IMR-90 (cell line): Measurements from ENCODE around the gene TEX101. TPM values are rescaled to one million over a fixed set of nuclear protein-coding genes. Genes with fewer than 3 reads are reported as not detected.

Source experiments
- ATAC-seq: fragments of 200-7000 bp; cut with Tn5 transposase; 2 replicates; pipeline ENCODE4 v1.9.1; 2020; ENCODE audit warnings: low read depth, mild to moderate bottlenecking, moderate library complexity
- BruUV-seq: library from RNA; stranded (reverse); fragments of 400-500 nt; replicated peaks from 2 replicates; lab custom pipeline; 2021; lab: Mats Ljungman, UMichigan
- CTCF ChIA-PET: fragments of 300-600 bp; formaldehyde crosslinking; extraction: SDS; loops from one replicate; lab custom pipeline; 2021; ENCODE audit warnings: antibody characterized with exemption; lab: Yijun Ruan, JAX
- POLR2A ChIA-PET: fragments of 300-600 bp; sonication (Branson Sonifier 250); formaldehyde crosslinking; loops from one replicate; lab custom pipeline; 2022; ENCODE audit warnings: antibody characterized with exemption; ENCODE audit not compliant: unreplicated experiment; lab: Charles Lee
- DNase-seq: peaks from one replicate; pipeline ENCODE4 v3.0.0; 2013
- H2AFZ ChIP-seq: replicated peaks from 2 replicates; pipeline ENCODE3; 2013; ENCODE audit warnings: low read length, mild to moderate bottlenecking; ENCODE audit not compliant: poor library complexity
- H2AK5ac ChIP-seq: 2 replicates; pipeline ENCODE4 v1.6.1; 2013; ENCODE audit warnings: low read depth, low read length, inconsistent platforms
- H2AK9ac ChIP-seq: replicated peaks from 2 replicates; pipeline ENCODE3; 2013; ENCODE audit warnings: mild to moderate bottlenecking, low read depth, low read length, moderate library complexity; ENCODE audit not compliant: poor library complexity
- H2BK120ac ChIP-seq: 2 replicates; pipeline ENCODE4 v1.6.1; 2013; ENCODE audit warnings: low read depth, low read length, inconsistent platforms
- H2BK15ac ChIP-seq: 3 replicates; pipeline ENCODE4 v1.6.1; 2013; ENCODE audit warnings: low read depth, low read length, inconsistent platforms
- H2BK20ac ChIP-seq: 2 replicates; pipeline ENCODE4 v1.6.1; 2013; ENCODE audit warnings: low read depth, mild to moderate bottlenecking, inconsistent platforms, low read length, moderate library complexity
- H2BK5ac ChIP-seq: 2 replicates; pipeline ENCODE4 v1.6.1; 2013; ENCODE audit warnings: mild to moderate bottlenecking, low read depth, low read length, inconsistent platforms; ENCODE audit not compliant: poor library complexity, severe bottlenecking
- H3K14ac ChIP-seq: replicated peaks from 2 replicates; pipeline ENCODE4 v1.6.1; 2013; ENCODE audit warnings: low read depth, low read length, inconsistent platforms
- H3K18ac ChIP-seq: 2 replicates; pipeline ENCODE4 v1.6.1; 2013; ENCODE audit warnings: low read depth, low read length, control low read depth
- H3K23ac ChIP-seq: 2 replicates; pipeline ENCODE4 v1.6.1; 2013; ENCODE audit warnings: low read depth, low read length, inconsistent platforms
- H3K27ac ChIP-seq: 2 replicates; pipeline ENCODE4 v1.5.1; 2013; ENCODE audit warnings: mild to moderate bottlenecking, control low read depth, low read length; ENCODE audit not compliant: insufficient read depth
- H3K27me3 ChIP-seq: 2 replicates; pipeline ENCODE4 v1.6.1; 2013; ENCODE audit warnings: low read length; ENCODE audit not compliant: control insufficient read depth, insufficient read depth
- H3K36me3 ChIP-seq: 2 replicates; pipeline ENCODE4 v1.6.1; 2013; ENCODE audit warnings: low read length, mixed read lengths; ENCODE audit not compliant: control insufficient read depth, insufficient read depth
- H3K4ac ChIP-seq: 2 replicates; pipeline ENCODE4 v1.6.1; 2013; ENCODE audit warnings: low read depth, low read length, inconsistent platforms
- H3K4me1 ChIP-seq: 2 replicates; pipeline ENCODE4 v1.6.1; 2013; ENCODE audit warnings: low read length, mixed read lengths; ENCODE audit not compliant: control insufficient read depth, insufficient read depth
- H3K4me2 ChIP-seq: 2 replicates; pipeline ENCODE4 v1.6.1; 2013; ENCODE audit warnings: low read depth, mild to moderate bottlenecking, control low read depth, low read length, moderate library complexity
- H3K4me3 ChIP-seq: 2 replicates; pipeline ENCODE4 v1.5.1; 2013; ENCODE audit warnings: low read depth, mild to moderate bottlenecking, control low read depth, low read length, moderate library complexity; ENCODE audit not compliant: insufficient read depth
- H3K56ac ChIP-seq: 2 replicates; pipeline ENCODE4 v1.6.1; 2013; ENCODE audit warnings: low read length, inconsistent platforms; ENCODE audit not compliant: insufficient read depth; ENCODE audit errors: extremely low read depth
- H3K79me1 ChIP-seq, 2 experiments: 2 replicates each; pipeline ENCODE4 v1.6.1; 2013; ENCODE audit warnings: low read length in 2 of 2, inconsistent platforms in 1 of 2, low read depth in 1 of 2
- H3K9ac ChIP-seq: 2 replicates; pipeline ENCODE4 v1.6.1; 2013; ENCODE audit warnings: low read depth, low read length, control low read depth
- H3K9me1 ChIP-seq: 2 replicates; pipeline ENCODE4 v1.6.1; 2013; ENCODE audit warnings: low read length, inconsistent platforms; ENCODE audit not compliant: insufficient read depth
- H3K9me3 ChIP-seq: 2 replicates; pipeline ENCODE4 v1.6.1; 2013; ENCODE audit warnings: low read length; ENCODE audit not compliant: control insufficient read depth, insufficient read depth
- H4K20me1 ChIP-seq: 2 replicates; pipeline ENCODE4 v1.6.1; 2013; ENCODE audit warnings: low read length, inconsistent platforms; ENCODE audit not compliant: insufficient read depth
- H4K5ac ChIP-seq: 2 replicates; pipeline ENCODE4 v1.6.1; 2013; ENCODE audit warnings: mild to moderate bottlenecking, low read depth, low read length, control low read depth
- H4K8ac ChIP-seq, 2 experiments: 2 replicates each; pipeline ENCODE4 v1.6.1; 2013; ENCODE audit warnings: low read depth in 2 of 2, low read length in 2 of 2, control low read depth in 1 of 2, inconsistent platforms in 1 of 2
- H4K91ac ChIP-seq: 2 replicates; pipeline ENCODE4 v1.6.1; 2013; ENCODE audit warnings: low read depth, low read length, inconsistent platforms; ENCODE audit not compliant: insufficient read depth
- BHLHE40 ChIP-seq: fragments of 150-350 bp; IDR thresholded peaks from 2 replicates; pipeline ENCODE4 v1.6.1; 2016; ENCODE audit warnings: mild to moderate bottlenecking, low read depth, low read length
- CEBPB ChIP-seq: IDR thresholded peaks from 2 replicates; pipeline ENCODE4 v1.6.1; 2012; ENCODE audit warnings: low read depth, low read length, improper control_type of control experiment
- FOS ChIP-seq: fragments of 150-350 bp; IDR thresholded peaks from 2 replicates; pipeline ENCODE4 v1.6.1; 2016; ENCODE audit warnings: low read depth, low read length
- MAZ ChIP-seq: IDR thresholded peaks from 2 replicates; pipeline ENCODE4 v1.6.1; 2012; ENCODE audit warnings: low read depth, mild to moderate bottlenecking, low read length, improper control_type of control experiment, moderate library complexity, borderline replicate concordance
- NFE2L2 ChIP-seq: fragments of 150-350 bp; IDR thresholded peaks from 2 replicates; pipeline ENCODE4 v1.6.1; 2016; ENCODE audit warnings: low read depth, mild to moderate bottlenecking, low read length
- POLR2A ChIP-seq: IDR thresholded peaks from 2 replicates; pipeline ENCODE4 v1.6.1; 2012; ENCODE audit warnings: mild to moderate bottlenecking, low read depth, low read length
- RCOR1 ChIP-seq: IDR thresholded peaks from 2 replicates; pipeline ENCODE4 v1.6.1; 2012; ENCODE audit warnings: mild to moderate bottlenecking, low read length, improper control_type of control experiment; ENCODE audit not compliant: insufficient replicate concordance
- RFX5 ChIP-seq: IDR thresholded peaks from 2 replicates; pipeline ENCODE4 v1.8.0; 2012; ENCODE audit warnings: low read depth, mild to moderate bottlenecking, low read length, moderate library complexity
- WGBS, 2 experiments: methylation state at CpG; one replicate each; pipeline versions ENCODE4 v1.1.5 to v1.1.7; 2013; ENCODE audit warnings: missing lambda C conversion rate in 2 of 2; ENCODE audit not compliant: insufficient read length in 1 of 2; ENCODE audit errors: extremely low coverage in 2 of 2; 5-methylcytosine and 5-hydroxymethylcytosine counted together
- dilution Hi-C: fragments of 300-500 bp; cut with HindIII; formaldehyde crosslinking; loops from one replicate; pipeline ENCODE4 v1.14.3; 2018; ENCODE audit warnings: low sequenced_read_pairs; ENCODE audit not compliant: unreplicated experiment
- in situ Hi-C: fragments of 300-500 bp; cut with MboI; formaldehyde crosslinking; loops from 3 replicates; pipeline ENCODE4 v1.14.3; 2019; ENCODE audit warnings: low sequenced_read_pairs, inconsistent platforms, mixed read lengths
- intact Hi-C: fragments of 100-400 bp; cut with micrococcal nuclease; formaldehyde crosslinking; loops from 2 replicates; pipeline ENCODE4 v1.10.0; 2022
- polyA plus RNA-seq, 3 experiments: library from polyadenylated mRNA; depleted of rRNA; stranded (reverse); fragments of >200 nt; gene quantifications; 2 replicates each; pipeline ENCODE4 v1.2.3, GENCODE V29; 2012; ENCODE audit warnings: low replicate concordance in 1 of 3
- total RNA-seq: library from RNA; depleted of rRNA; stranded (reverse); fragments of >200 nt; gene quantifications from 2 replicates; pipeline ENCODE4 v1.2.3, GENCODE V29; 2012
- TF ChIP-seq, protein P1 (sequence below): conservative IDR thresholded peaks from 2 replicates; pipeline ENCODE4 v1.5.1; 2012; ENCODE audit warnings: mild to moderate bottlenecking, low read depth, low read length, improper control_type of control experiment

Gene TEX101
- total and polyA plus RNA-seq, 2 of the 4 experiments (the other 2 are of a cell fraction) = not detected

DNA sequence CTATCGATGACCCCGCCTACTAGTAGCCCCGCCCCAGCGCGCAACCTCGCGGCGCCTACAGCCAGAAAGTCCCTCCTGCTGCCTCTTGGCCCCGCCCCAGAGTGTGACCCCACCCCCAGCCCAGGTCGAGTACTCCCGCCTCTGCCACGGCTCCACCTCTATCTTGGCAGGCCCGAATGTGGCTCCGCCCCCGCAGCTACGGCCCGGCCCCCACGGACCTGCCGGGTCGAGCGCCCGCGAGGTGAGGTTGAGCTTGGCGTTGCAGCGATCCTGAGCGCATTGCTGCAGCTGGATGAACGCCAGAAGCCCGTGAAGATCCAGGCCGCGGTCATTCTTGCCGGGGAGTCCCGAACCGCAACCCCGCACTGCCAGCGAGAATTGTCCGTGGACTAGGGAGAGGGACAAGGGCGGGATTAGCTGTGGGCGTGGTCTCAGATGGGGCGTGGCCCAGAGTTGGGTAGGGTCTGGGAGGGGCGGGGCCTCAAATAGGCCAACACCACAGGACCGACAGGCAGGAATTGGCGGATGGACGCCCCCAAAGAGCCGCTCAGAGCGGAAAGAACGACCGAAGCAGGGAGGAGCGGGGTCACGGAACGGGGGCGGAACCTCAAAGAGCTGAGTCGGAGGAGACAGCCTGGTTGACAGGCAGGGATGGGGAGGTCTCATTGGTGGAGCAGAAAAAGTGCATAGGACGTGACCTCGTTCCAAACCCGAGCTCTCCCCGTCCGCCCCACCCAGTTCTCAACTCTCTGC, 48.9 kb downstream of the TEX101 start:
- peaks cover 10% of the 10 kb centered on the region for H3K9me1 ChIP-seq
- peak overlapping the region; percentile 33 for H3K27ac ChIP-seq
- DNase-seq (peak; percentile 79), ATAC-seq (peak; percentile 93)
- H3K36me3 ChIP-seq = no peaks in the 10 kb centered on the region
- H4K20me1 ChIP-seq = no peaks in the 10 kb centered on the region
- H4K5ac ChIP-seq = peak overlapping the region; percentile 4; the same call in 1 of the 2 replicates
- ChIA-PET CTCF (interaction anchor here (0.9 to 1.2 kb wide), 2 partner anchors 17 to 56 kb away, joined by 3 to 4 read pairs; no protein-coding TSS in a partner anchor), POLR2A (no interaction called here)
- H3K18ac ChIP-seq = peak overlapping the region; percentile 12; the same call in 1 of the 2 replicates
- 0 out of 2 replicates have a peak overlapping the region, but pooled peaks have one; percentile 16 for H4K91ac ChIP-seq
- H3K9ac ChIP-seq = peak overlapping the region; percentile 54
- dilution Hi-C loops (no loop called here), in situ Hi-C loops (no loop called here), intact Hi-C loops (no loop called here)
- H3K9me3 ChIP-seq = no peaks in the 10 kb centered on the region
- peak overlapping the region; percentile 44 to 62; a peak in 3 of 4 replicates for H4K8ac ChIP-seq
- H3K4me2 ChIP-seq = peak overlapping the region; percentile 80
- H2BK120ac ChIP-seq = peak overlapping the region; percentile 28
- peak overlapping the region; percentile 96 for H2AFZ ChIP-seq
- H2AK5ac ChIP-seq = peak overlapping the region; percentile 15; the same call in 1 of the 2 replicates
- no peak overlapping the region for H3K23ac ChIP-seq
- 1% methylated on average over 34 of the region's 57 CpGs; no CpG with 5 or more reads in 1 of the 2 experiments for WGBS, 2 experiments
- H3K4me3 ChIP-seq = peak overlapping the region; percentile 80
- peak overlapping the region; percentile 20 for H3K14ac ChIP-seq
- peak overlapping the region; percentile 38 for H3K4ac ChIP-seq
- peak overlapping the region; percentile 24; the same call in 1 of the 2 replicates for H2BK20ac ChIP-seq
- H3K79me1 ChIP-seq = no peaks in the 10 kb centered on the region
- 0 out of 2 replicates have a peak, but pooled peaks cover 2% of the 10 kb centered on the region for H3K27me3 ChIP-seq
- peak overlapping the region; percentile 8; the same call in 1 of the 3 replicates for H2BK15ac ChIP-seq
- no TSS peak for BruUV-seq
- H2BK5ac ChIP-seq = no peak overlapping the region
- no peak overlapping the region for H3K56ac ChIP-seq
- no peak for TF ChIP-seq NFE2L2
- no peak for TF ChIP-seq BHLHE40
- TF ChIP-seq RCOR1 = no peak
- TF ChIP-seq, protein P1, sequence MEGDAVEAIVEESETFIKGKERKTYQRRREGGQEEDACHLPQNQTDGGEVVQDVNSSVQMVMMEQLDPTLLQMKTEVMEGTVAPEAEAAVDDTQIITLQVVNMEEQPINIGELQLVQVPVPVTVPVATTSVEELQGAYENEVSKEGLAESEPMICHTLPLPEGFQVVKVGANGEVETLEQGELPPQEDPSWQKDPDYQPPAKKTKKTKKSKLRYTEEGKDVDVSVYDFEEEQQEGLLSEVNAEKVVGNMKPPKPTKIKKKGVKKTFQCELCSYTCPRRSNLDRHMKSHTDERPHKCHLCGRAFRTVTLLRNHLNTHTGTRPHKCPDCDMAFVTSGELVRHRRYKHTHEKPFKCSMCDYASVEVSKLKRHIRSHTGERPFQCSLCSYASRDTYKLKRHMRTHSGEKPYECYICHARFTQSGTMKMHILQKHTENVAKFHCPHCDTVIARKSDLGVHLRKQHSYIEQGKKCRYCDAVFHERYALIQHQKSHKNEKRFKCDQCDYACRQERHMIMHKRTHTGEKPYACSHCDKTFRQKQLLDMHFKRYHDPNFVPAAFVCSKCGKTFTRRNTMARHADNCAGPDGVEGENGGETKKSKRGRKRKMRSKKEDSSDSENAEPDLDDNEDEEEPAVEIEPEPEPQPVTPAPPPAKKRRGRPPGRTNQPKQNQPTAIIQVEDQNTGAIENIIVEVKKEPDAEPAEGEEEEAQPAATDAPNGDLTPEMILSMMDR = no peak
- no peak for TF ChIP-seq RFX5
- TF ChIP-seq FOS = no peak
- TF ChIP-seq POLR2A = no peak
- TF ChIP-seq CEBPB = no peak
- TF ChIP-seq MAZ = peak; percentile 11; the same call in 1 of the 2 replicates
- peaks cover 14% of the 10 kb centered on the region for H3K4me1 ChIP-seq
- peak overlapping the region; percentile 71 for H2AK9ac ChIP-seq
